ENCODE data around the gene NUMB. TPM values are rescaled to one million over a fixed set of nuclear protein-coding genes. Genes with fewer than 3 reads are reported as not detected.

The NUMB gene
- total RNA-seq, 4 donors from 2014 or later = 43.1 to 83.4 (median 50.2) TPM

DNA sequence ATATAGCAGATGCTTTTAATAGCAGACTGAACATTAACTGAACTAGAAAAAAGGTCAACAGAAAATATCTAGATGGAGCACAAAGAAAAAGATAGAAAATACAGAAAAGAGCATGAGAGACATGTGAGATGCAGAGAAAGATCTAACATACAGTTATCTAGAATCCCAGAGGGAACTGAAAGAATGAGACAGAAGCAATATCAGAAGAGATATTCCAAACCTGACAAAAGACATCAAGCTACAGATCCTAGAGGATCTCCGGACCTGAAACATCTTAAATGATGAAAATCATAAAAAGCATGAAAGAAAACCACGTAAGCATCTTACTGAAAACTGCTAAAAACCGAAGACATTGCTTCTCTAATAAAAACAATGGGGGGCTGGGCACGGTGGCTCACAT lies 75.0 kb downstream of the NUMB start:
- H3K36me3 ChIP-seq = no peaks in the 10 kb centered on the region
- no peak for DNase-seq (ENCODE audit: low spot score in 2 of 2)
- no peaks in the 10 kb centered on the region for H3K27me3 ChIP-seq
- H3K4me1 ChIP-seq = no peaks in the 10 kb centered on the region
- 93% methylated on average over 4 of the region's 4 CpGs for WGBS
- TF ChIP-seq EP300 (IDR thresholded peaks at IDR 0.05) (no peak), POLR2A (IDR thresholded peaks at IDR 0.05) (no peak), POLR2AphosphoS5 (IDR thresholded peaks at IDR 0.05) (no peak)
- TF ChIP-seq, protein P1, sequence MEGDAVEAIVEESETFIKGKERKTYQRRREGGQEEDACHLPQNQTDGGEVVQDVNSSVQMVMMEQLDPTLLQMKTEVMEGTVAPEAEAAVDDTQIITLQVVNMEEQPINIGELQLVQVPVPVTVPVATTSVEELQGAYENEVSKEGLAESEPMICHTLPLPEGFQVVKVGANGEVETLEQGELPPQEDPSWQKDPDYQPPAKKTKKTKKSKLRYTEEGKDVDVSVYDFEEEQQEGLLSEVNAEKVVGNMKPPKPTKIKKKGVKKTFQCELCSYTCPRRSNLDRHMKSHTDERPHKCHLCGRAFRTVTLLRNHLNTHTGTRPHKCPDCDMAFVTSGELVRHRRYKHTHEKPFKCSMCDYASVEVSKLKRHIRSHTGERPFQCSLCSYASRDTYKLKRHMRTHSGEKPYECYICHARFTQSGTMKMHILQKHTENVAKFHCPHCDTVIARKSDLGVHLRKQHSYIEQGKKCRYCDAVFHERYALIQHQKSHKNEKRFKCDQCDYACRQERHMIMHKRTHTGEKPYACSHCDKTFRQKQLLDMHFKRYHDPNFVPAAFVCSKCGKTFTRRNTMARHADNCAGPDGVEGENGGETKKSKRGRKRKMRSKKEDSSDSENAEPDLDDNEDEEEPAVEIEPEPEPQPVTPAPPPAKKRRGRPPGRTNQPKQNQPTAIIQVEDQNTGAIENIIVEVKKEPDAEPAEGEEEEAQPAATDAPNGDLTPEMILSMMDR (IDR thresholded peaks at IDR 0.05) = no peak
- peaks cover 7% of the 10 kb centered on the region for H3K9me3 ChIP-seq
- no peak overlapping the region for H3K4me3 ChIP-seq
- no peak overlapping the region for H3K27ac ChIP-seq

DNA sequence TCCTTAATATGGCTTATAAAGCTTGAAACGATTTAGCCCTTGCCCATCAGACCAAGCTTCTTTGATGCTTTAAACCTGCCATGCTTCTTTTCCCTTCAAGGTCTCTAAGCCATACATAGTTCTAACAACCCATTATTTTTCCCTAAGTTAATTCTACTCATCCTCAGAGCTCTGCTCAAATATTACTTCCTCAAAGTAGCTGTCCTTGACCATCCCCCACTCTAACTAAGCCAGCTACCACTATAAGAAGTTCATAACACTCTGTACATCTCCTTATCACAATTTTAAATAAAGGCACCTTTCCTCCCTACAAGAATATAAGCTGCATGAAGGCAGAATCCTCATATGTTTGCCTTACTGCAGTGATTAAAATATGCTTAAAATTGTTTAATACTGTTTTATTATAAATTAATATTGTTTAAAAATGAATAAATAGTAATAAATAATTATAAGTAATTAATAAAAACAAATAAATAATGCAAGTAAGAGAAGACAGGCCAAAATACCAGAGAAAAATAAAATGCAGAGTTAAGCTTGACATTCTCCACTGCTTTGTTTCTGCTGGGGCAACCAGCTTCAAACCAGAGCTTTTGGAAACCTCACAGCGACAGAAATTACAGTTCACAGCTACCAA lies 76.8 kb downstream of the NUMB start:
- H3K4me1 ChIP-seq = no peaks in the 10 kb centered on the region
- no peak overlapping the region for H3K4me3 ChIP-seq
- DNase-seq (ENCODE audit: low spot score in 2 of 2) = no peak
- H3K36me3 ChIP-seq = no peaks in the 10 kb centered on the region
- WGBS = 77% methylated on average over 2 of the region's 2 CpGs
- H3K27ac ChIP-seq = no peak overlapping the region
- H3K9me3 ChIP-seq = peaks cover 7% of the 10 kb centered on the region
- H3K27me3 ChIP-seq = no peaks in the 10 kb centered on the region
- TF ChIP-seq EP300 (IDR thresholded peaks at IDR 0.05) = no peak
- no peak for TF ChIP-seq POLR2AphosphoS5 (IDR thresholded peaks at IDR 0.05)
- no peak for TF ChIP-seq POLR2A (IDR thresholded peaks at IDR 0.05)

DNA sequence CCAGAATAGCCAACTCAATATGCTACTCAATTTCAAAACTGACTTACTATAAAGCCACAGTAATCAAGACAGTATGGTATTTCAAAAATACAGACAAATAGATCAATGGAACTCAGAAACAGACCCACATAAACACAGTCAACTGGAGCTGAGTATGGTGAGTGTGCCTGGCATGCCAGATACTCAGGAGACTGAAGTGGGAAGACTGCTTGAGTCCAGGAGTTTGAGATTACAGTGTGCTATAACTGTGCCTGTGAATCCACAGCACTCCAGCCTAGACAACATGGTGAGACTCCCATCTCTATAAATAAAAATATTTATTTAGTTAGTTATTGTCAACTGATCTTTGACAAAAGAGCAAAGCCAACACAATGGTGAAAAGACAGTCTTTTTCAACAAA lies 81.8 kb downstream of the NUMB start:
- H3K27ac ChIP-seq = no peak overlapping the region
- no peak for DNase-seq (ENCODE audit: low spot score in 2 of 2)
- H3K36me3 ChIP-seq = no peaks in the 10 kb centered on the region
- TF ChIP-seq POLR2AphosphoS5 (IDR thresholded peaks at IDR 0.05) (no peak), POLR2A (IDR thresholded peaks at IDR 0.05) (no peak), EP300 (IDR thresholded peaks at IDR 0.05) (no peak)
- TF ChIP-seq, protein P1 (IDR thresholded peaks at IDR 0.05) = no peak
- H3K4me1 ChIP-seq = no peaks in the 10 kb centered on the region
- no peaks in the 10 kb centered on the region for H3K9me3 ChIP-seq
- H3K4me3 ChIP-seq = no peak overlapping the region
- H3K27me3 ChIP-seq = no peaks in the 10 kb centered on the region

DNA sequence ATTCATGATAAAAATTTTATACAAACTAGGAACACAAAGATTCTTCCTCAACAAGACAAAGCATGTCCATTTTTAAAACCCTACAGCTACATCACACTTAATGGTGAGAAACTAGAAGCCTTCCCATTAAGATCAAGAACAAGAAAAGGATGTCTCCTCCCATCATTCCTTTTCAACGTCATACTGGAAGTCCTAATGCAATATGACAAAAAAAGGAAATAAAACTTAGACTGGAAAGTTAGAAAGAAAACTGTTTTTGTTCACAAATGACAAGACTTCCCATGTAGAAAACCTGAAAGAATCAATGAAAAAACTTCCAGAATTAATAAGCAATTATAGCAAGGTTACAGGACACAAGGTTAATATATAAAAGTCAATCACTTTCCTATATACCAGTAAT lies 82.5 kb downstream of the NUMB start:
- Histone ChIP-seq H3K27me3 (no peaks in the 10 kb centered on the region), H3K4me1 (no peaks in the 10 kb centered on the region), H3K36me3 (no peaks in the 10 kb centered on the region), H3K27ac (no peak overlapping the region), H3K4me3 (no peak overlapping the region), H3K9me3 (no peaks in the 10 kb centered on the region)
- no peak for DNase-seq (ENCODE audit: low spot score in 2 of 2)
- TF ChIP-seq, protein P1 (IDR thresholded peaks at IDR 0.05) = no peak
- TF ChIP-seq EP300 (IDR thresholded peaks at IDR 0.05) (no peak), POLR2A (IDR thresholded peaks at IDR 0.05) (no peak), POLR2AphosphoS5 (IDR thresholded peaks at IDR 0.05) (no peak)
- WGBS = 64% methylated on average over 1 of the region's 1 CpG

DNA sequence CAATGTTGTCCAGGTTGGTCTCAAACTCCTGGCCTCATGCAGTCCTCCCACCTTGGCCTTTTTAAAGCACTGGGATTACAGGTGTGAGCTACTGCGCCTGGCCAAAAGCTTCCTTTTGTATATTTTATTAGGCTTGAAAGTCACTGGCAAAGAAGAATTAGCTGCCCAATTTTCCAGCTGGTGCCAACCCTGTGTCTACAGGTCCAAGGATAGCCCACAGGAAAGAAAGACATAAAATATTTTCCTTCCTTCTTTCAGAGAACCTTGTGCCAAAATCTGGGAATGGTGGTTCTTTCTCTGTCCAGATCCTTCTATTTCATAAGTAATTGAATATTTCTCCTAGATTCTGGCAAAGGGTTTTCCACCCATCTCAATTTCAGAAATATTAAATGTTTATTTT lies 84.1 kb downstream of the NUMB start:
- Histone ChIP-seq H3K36me3 (no peaks in the 10 kb centered on the region), H3K4me3 (no peak overlapping the region), H3K9me3 (no peaks in the 10 kb centered on the region), H3K27ac (no peak overlapping the region), H3K27me3 (no peaks in the 10 kb centered on the region), H3K4me1 (no peaks in the 10 kb centered on the region)
- WGBS = 100% methylated on average over 1 of the region's 1 CpG
- no peak for TF ChIP-seq POLR2A (IDR thresholded peaks at IDR 0.05)
- TF ChIP-seq POLR2AphosphoS5 (IDR thresholded peaks at IDR 0.05) = no peak
- DNase-seq (ENCODE audit: low spot score in 2 of 2) = no peak

DNA sequence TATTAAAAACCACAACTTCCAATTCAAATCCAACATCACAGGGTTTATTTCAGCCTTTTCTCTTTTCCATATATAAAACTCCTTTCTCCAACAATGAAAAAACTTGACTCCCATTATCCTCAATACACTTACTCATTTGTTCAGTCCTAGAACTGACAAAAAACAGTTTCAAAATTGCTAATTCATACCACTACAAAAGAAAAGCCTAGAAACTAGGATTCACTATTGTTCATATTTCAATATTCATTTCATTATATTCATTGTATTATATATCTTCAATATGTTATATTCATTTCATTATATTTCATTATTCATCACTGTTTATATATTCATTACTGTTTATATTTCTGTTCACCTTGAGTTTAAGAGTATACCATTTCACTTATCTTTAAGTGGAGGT lies 85.8 kb downstream of the NUMB start:
- DNase-seq (ENCODE audit: low spot score in 2 of 2) = no peak

More for the DNA sequence above, 85.8 kb downstream of the NUMB start:
- H3K36me3 ChIP-seq = no peaks in the 10 kb centered on the region
- H3K4me1 ChIP-seq = no peaks in the 10 kb centered on the region
- H3K9me3 ChIP-seq = no peaks in the 10 kb centered on the region
- H3K27me3 ChIP-seq = no peaks in the 10 kb centered on the region
- no peak overlapping the region for H3K4me3 ChIP-seq
- no peak for TF ChIP-seq POLR2A (IDR thresholded peaks at IDR 0.05)
- TF ChIP-seq EP300 (IDR thresholded peaks at IDR 0.05) = no peak
- TF ChIP-seq, protein P1 (IDR thresholded peaks at IDR 0.05) = no peak
- TF ChIP-seq POLR2AphosphoS5 (IDR thresholded peaks at IDR 0.05) = no peak
- no peak overlapping the region for H3K27ac ChIP-seq

All from suprapubic skin (tissue), 4 donors.